ENCODE data around the gene RPL10A. TPM values are rescaled to one million over a fixed set of nuclear protein-coding genes. Genes with fewer than 3 reads are reported as not detected.

The RPL10A gene
- total RNA-seq, 4 donors from 2014 or later, result 323 to 991 (median 649) TPM

DNA sequence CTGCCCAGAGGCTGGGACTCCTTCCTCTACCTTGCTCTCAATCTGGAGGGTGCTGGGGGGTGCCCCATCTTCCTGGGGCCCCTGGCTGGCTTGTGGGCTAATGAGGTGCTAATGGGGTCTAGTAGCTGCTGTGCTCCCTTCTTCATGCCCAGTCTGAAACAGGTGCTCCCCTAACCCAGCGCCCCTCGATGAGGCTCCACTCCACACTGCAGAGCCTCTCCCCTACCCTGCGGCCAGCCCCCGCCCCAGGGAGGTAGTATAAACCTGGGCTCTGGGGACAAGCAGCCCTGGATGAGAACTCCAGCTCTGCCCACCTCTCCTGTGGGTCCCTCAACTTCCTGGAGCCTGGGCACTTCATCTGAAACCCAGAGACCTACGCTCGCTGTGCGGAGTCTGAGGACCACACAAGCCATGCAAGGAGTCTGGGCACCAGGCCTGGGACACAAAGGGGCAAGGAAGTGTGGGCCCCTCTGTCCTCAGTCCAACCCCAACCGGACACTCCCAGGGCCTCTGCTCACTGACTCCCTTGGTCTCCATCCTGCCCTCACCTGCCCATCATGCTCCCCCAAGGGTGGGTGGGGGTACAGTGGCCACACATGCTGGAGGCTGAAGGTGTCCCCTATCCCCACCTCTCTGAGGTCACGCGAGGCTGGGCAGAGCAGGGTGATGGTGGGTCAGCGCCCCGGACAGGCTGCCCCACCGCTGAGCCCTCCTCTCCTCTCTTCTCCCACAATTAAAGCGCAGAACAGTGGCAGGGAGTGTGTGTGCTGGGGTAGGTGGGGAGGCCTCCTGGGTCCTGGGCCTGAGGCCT is 6.1 kb downstream of the RPL10A start:
- no peak for DNase-seq
- intact Hi-C loops (cut with DNase I; ENCODE audit: low total_unique reads), result no loop called here
- H3K36me3 ChIP-seq, result peaks cover 0 to 10% (median 0%) of the 10 kb centered on the region in 4 donors

DNA sequence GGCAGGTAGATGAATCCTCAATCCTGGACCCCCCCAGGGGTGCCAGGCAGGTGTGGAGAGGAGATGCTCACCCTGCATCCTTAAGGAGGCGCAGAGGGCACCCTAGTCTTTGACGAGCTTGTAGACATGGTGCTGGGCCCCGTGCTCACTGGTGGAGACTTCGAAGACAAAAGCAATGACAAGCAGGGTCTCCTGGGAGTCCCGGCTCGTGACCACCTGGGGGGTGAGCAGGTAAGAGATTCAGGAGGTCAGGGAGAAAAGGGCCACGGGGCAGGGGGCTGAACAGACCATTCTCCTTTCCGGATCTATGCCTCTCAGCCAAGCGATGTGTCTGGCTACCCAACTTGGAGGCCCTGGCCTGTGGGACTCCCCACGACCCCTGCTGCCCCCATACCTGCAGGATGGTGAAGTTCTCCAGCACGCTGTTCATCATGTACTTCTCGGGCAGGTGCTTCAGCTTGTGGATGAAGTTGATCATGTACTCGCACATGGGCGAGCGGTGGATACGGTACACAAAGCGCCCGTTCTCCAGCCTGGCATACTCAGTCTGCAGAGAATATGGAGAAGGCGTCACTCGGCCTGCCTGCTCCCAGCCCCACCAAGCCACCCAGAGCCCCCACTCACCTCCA is 6.9 kb downstream of the RPL10A start:
- Histone ChIP-seq H3K9me3 (no peaks in the 10 kb centered on the region), H3K4me3 (no peak overlapping the region), H3K36me3 (peaks cover 0 to 10% (median 0%) of the 10 kb centered on the region in 4 donors), H3K27me3 (no peaks in the 10 kb centered on the region), H3K4me1 (peaks cover 8 to 23% (median 19%) of the 10 kb centered on the region in 4 donors), H3K27ac (no peak overlapping the region)
- in situ Hi-C loops (cut with MboI; ENCODE audit: low pct_ligation_motif_present in 1 of 4, low pct_unique_long_range_greater_than_20kb in 1 of 4, low sequenced_read_pairs in 3 of 4) (no loop called here), intact Hi-C loops (cut with DNase I; ENCODE audit: low total_unique reads) (no loop called here)
- DNase-seq, result no peak
- TF ChIP-seq, protein P1, sequence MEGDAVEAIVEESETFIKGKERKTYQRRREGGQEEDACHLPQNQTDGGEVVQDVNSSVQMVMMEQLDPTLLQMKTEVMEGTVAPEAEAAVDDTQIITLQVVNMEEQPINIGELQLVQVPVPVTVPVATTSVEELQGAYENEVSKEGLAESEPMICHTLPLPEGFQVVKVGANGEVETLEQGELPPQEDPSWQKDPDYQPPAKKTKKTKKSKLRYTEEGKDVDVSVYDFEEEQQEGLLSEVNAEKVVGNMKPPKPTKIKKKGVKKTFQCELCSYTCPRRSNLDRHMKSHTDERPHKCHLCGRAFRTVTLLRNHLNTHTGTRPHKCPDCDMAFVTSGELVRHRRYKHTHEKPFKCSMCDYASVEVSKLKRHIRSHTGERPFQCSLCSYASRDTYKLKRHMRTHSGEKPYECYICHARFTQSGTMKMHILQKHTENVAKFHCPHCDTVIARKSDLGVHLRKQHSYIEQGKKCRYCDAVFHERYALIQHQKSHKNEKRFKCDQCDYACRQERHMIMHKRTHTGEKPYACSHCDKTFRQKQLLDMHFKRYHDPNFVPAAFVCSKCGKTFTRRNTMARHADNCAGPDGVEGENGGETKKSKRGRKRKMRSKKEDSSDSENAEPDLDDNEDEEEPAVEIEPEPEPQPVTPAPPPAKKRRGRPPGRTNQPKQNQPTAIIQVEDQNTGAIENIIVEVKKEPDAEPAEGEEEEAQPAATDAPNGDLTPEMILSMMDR (IDR thresholded peaks at IDR 0.05), result no peak
- TF ChIP-seq EP300 (IDR thresholded peaks at IDR 0.05; ENCODE audit: low read depth), result no peak
- no peak for TF ChIP-seq POLR2AphosphoS5 (IDR thresholded peaks at IDR 0.05)
- TF ChIP-seq POLR2A (IDR thresholded peaks at IDR 0.05), result no peak
- WGBS, 2 donors (ENCODE audit: low coverage in 1 of 2), result 89 to 100% methylated on average over 2 to 20 of the region's 20 CpGs

More for the DNA sequence above, 6.1 kb downstream of the RPL10A start:
- TF ChIP-seq, protein P1 (IDR thresholded peaks at IDR 0.05), result no peak
- TF ChIP-seq EP300 (IDR thresholded peaks at IDR 0.05; ENCODE audit: low read depth) (no peak), POLR2A (IDR thresholded peaks at IDR 0.05) (no peak), POLR2AphosphoS5 (IDR thresholded peaks at IDR 0.05) (no peak)
- in situ Hi-C loops (cut with MboI; ENCODE audit: low pct_ligation_motif_present in 1 of 4, low pct_unique_long_range_greater_than_20kb in 1 of 4, low sequenced_read_pairs in 3 of 4), result no loop called here
- WGBS, 2 donors (ENCODE audit: low coverage in 1 of 2), result 40 to 89% methylated on average over 1 to 14 of the region's 14 CpGs
- Histone ChIP-seq H3K9me3 (no peaks in the 10 kb centered on the region), H3K27ac (peak overlapping the region in 1 of 4 donors; percentile 41), H3K27me3 (no peaks in the 10 kb centered on the region), H3K4me3 (no peak overlapping the region), H3K4me1 (peaks cover 11 to 30% (median 25%) of the 10 kb centered on the region in 4 donors)

DNA sequence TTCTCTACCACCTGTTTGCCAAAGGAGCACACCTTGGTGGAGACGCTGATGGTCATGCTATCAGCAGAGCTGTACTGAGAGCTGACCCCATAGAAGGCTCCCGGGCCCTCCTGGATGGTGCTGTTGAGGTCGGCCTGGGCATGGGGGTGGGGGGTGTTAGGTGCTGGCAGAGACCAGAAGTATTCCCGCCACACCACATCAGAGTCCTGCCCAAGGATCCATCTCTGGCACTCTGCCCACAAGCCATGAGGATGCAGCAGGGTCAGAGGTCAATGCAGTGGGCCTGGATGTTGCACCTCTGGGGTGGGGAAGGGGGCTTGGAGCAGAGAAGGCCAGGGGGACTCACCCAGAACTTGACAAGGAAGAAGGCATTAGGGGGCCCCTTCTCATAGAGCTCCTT is 7.4 kb downstream of the RPL10A start:
- intact Hi-C loops (cut with DNase I; ENCODE audit: low total_unique reads), result no loop called here
- H3K27ac ChIP-seq, result no peak overlapping the region

DNA sequence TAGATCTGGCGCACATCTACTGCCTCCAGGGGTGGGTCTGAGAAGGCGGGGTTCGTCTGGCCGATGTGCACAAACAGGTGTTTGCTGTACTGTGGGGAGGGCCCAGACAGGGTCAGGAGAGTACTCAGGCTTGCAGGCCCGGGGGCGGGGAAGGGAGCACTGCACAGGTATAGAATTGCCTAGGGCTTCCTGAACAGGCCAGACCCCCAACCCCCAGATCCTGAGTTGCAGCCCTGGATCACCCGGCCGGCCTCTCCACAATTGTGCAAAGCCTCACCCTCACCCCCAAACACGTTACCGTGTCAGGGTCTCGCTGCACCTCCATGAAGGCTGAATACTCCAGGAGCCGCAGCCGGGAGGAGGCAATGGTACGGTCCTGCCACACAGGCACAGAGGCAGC is 7.8 kb downstream of the RPL10A start:
- in situ Hi-C loops (cut with MboI; ENCODE audit: low pct_ligation_motif_present in 1 of 4, low pct_unique_long_range_greater_than_20kb in 1 of 4, low sequenced_read_pairs in 3 of 4), result no loop called here
- H3K36me3 ChIP-seq, result peaks cover 0 to 10% (median 0%) of the 10 kb centered on the region in 4 donors

More for the DNA sequence above, 7.4 kb downstream of the RPL10A start:
- Histone ChIP-seq H3K36me3 (peaks cover 0 to 10% (median 0%) of the 10 kb centered on the region in 4 donors), H3K4me1 (peaks cover 7 to 18% (median 14%) of the 10 kb centered on the region in 4 donors), H3K27me3 (no peaks in the 10 kb centered on the region), H3K9me3 (no peaks in the 10 kb centered on the region), H3K4me3 (no peak overlapping the region)
- TF ChIP-seq EP300 (IDR thresholded peaks at IDR 0.05; ENCODE audit: low read depth) (no peak), POLR2A (IDR thresholded peaks at IDR 0.05) (no peak)
- TF ChIP-seq, protein P1 (IDR thresholded peaks at IDR 0.05), result no peak
- no peak for DNase-seq
- 71% methylated on average over 4 of the region's 4 CpGs; no CpG with 5 or more reads in 1 of the 2 donors for WGBS, 2 donors (ENCODE audit: low coverage in 1 of 2)
- in situ Hi-C loops (cut with MboI; ENCODE audit: low pct_ligation_motif_present in 1 of 4, low pct_unique_long_range_greater_than_20kb in 1 of 4, low sequenced_read_pairs in 3 of 4), result no loop called here

More for the DNA sequence above, 7.8 kb downstream of the RPL10A start:
- Histone ChIP-seq H3K4me3 (no peak overlapping the region), H3K9me3 (no peaks in the 10 kb centered on the region), H3K27ac (no peak overlapping the region), H3K27me3 (no peaks in the 10 kb centered on the region), H3K4me1 (peaks cover 3 to 13% (median 10%) of the 10 kb centered on the region in 4 donors)
- intact Hi-C loops (cut with DNase I; ENCODE audit: low total_unique reads), result no loop called here
- WGBS, 2 donors (ENCODE audit: low coverage in 1 of 2), result 68% methylated on average over 14 of the region's 14 CpGs; no CpG with 5 or more reads in 1 of the 2 donors
- TF ChIP-seq, protein P1 (IDR thresholded peaks at IDR 0.05), result no peak
- TF ChIP-seq EP300 (IDR thresholded peaks at IDR 0.05; ENCODE audit: low read depth) (no peak), POLR2AphosphoS5 (IDR thresholded peaks at IDR 0.05) (no peak), POLR2A (IDR thresholded peaks at IDR 0.05) (no peak)
- DNase-seq, result no peak

Data from transverse colon (tissue), 4 donors.